ENCODE measurements around the gene CAB39L. TPM values are rescaled to one million over a fixed set of nuclear protein-coding genes. Genes with fewer than 3 reads are reported as not detected.

Gene CAB39L
- polyA plus RNA-seq, 1 donor (not counting 4 experiments of a cell fraction or from before 2014, with no cell fraction given), result 10.1 TPM

DNA sequence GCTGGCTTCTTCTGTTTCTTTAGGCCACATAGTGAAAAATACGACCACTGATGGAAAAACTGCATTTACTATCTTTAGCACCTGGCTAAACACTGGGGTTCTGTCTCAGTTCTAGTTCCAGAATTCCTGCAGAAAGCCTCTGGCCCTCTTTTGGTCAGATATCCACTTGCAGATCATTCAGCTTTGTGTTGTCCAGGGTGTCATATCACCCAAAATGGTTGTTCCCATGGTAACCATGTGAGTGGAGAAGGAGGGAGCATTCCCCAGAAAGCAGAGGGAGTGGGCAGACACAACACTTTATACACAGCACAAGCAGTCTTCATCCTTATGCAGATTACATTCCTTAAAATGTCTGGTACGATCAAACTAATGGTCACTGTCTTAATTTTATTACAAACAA, 73.5 kb downstream of the CAB39L start:
- FAIRE-seq, result no peak
- Histone ChIP-seq H3K4me3 (ENCODE audit: control insufficient read depth in 2 of 3, extremely low read depth in 1 of 3, insufficient read depth in 2 of 3, low read depth in 1 of 3, low read length in 3 of 3) (no peak overlapping the region), H3K9me3 (ENCODE audit: control insufficient read depth, low read depth, low read length) (no peaks in the 10 kb centered on the region), H3K36me3 (ENCODE audit: control insufficient read depth in 2 of 2, extremely low read depth in 1 of 2, insufficient read depth in 2 of 2, low read length in 2 of 2) (no peaks in the 10 kb centered on the region), H4K20me1 (ENCODE audit: control insufficient read depth, extremely low read depth, insufficient read depth, low read length) (no peaks in the 10 kb centered on the region), H3K4me2 (ENCODE audit: control insufficient read depth, extremely low read depth, insufficient read depth, low read depth, low read length) (no peak overlapping the region), H3K4me1 (ENCODE audit: control insufficient read depth, extremely low read depth, insufficient read depth, low read length) (no peaks in the 10 kb centered on the region), H2AFZ (ENCODE audit: control insufficient read depth, low read length) (no peak overlapping the region), H3K27me3 (ENCODE audit: control insufficient read depth, extremely low read depth, insufficient read depth, low read length) (no peaks in the 10 kb centered on the region), H3K27ac (ENCODE audit: control insufficient read depth, insufficient read depth, low read length) (no peak overlapping the region), H3K9me1 (ENCODE audit: control insufficient read depth, extremely low read depth, insufficient read depth, low read length) (no peaks in the 10 kb centered on the region), H3K9ac (ENCODE audit: control insufficient read depth, extremely low read depth, insufficient read depth, low read length) (no peak overlapping the region), H3K79me2 (ENCODE audit: control insufficient read depth, insufficient read depth, low read length) (no peaks in the 10 kb centered on the region)
- dilution Hi-C loops (cut with MboI; ENCODE audit: extremely low pct_ligation_motif_present, low sequenced_read_pairs), result no loop called here
- TF ChIP-seq EZH2 (IDR thresholded peaks at IDR 0.05; ENCODE audit: low read length), result no peak
- TF ChIP-seq, protein P1, sequence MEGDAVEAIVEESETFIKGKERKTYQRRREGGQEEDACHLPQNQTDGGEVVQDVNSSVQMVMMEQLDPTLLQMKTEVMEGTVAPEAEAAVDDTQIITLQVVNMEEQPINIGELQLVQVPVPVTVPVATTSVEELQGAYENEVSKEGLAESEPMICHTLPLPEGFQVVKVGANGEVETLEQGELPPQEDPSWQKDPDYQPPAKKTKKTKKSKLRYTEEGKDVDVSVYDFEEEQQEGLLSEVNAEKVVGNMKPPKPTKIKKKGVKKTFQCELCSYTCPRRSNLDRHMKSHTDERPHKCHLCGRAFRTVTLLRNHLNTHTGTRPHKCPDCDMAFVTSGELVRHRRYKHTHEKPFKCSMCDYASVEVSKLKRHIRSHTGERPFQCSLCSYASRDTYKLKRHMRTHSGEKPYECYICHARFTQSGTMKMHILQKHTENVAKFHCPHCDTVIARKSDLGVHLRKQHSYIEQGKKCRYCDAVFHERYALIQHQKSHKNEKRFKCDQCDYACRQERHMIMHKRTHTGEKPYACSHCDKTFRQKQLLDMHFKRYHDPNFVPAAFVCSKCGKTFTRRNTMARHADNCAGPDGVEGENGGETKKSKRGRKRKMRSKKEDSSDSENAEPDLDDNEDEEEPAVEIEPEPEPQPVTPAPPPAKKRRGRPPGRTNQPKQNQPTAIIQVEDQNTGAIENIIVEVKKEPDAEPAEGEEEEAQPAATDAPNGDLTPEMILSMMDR (optimal IDR thresholded peaks at IDR 0.05 in 1 of 3, IDR thresholded peaks at IDR 0.05 in 1 of 3, conservative IDR thresholded peaks at IDR 0.05 in 1 of 3; ENCODE audit: extremely low read depth in 1 of 3, insufficient read depth in 2 of 3, low read length in 3 of 3), result no peak
- no peak for DNase-seq (ENCODE audit: low read depth, low spot score)

- dilution Hi-C loops (cut with MboI; ENCODE audit: extremely low pct_ligation_motif_present, low sequenced_read_pairs), result no loop called here
- Histone ChIP-seq H3K36me3 (ENCODE audit: control insufficient read depth in 2 of 2, extremely low read depth in 1 of 2, insufficient read depth in 2 of 2, low read length in 2 of 2) (no peaks in the 10 kb centered on the region), H4K20me1 (ENCODE audit: control insufficient read depth, extremely low read depth, insufficient read depth, low read length) (no peaks in the 10 kb centered on the region), H2AFZ (ENCODE audit: control insufficient read depth, low read length) (no peak overlapping the region), H3K27me3 (ENCODE audit: control insufficient read depth, extremely low read depth, insufficient read depth, low read length) (no peaks in the 10 kb centered on the region), H3K27ac (ENCODE audit: control insufficient read depth, insufficient read depth, low read length) (no peak overlapping the region), H3K4me1 (ENCODE audit: control insufficient read depth, extremely low read depth, insufficient read depth, low read length) (no peaks in the 10 kb centered on the region), H3K4me2 (ENCODE audit: control insufficient read depth, extremely low read depth, insufficient read depth, low read depth, low read length) (no peak overlapping the region), H3K9me1 (ENCODE audit: control insufficient read depth, extremely low read depth, insufficient read depth, low read length) (no peaks in the 10 kb centered on the region), H3K9me3 (ENCODE audit: control insufficient read depth, low read depth, low read length) (no peaks in the 10 kb centered on the region), H3K79me2 (ENCODE audit: control insufficient read depth, insufficient read depth, low read length) (no peaks in the 10 kb centered on the region), H3K4me3 (ENCODE audit: control insufficient read depth in 2 of 3, extremely low read depth in 1 of 3, insufficient read depth in 2 of 3, low read depth in 1 of 3, low read length in 3 of 3) (no peak overlapping the region), H3K9ac (ENCODE audit: control insufficient read depth, extremely low read depth, insufficient read depth, low read length) (no peak overlapping the region)
- FAIRE-seq (no peak), DNase-seq (ENCODE audit: low read depth, low spot score) (no peak)
- TF ChIP-seq, protein P1 (optimal IDR thresholded peaks at IDR 0.05 in 1 of 3, IDR thresholded peaks at IDR 0.05 in 1 of 3, conservative IDR thresholded peaks at IDR 0.05 in 1 of 3; ENCODE audit: extremely low read depth in 1 of 3, insufficient read depth in 2 of 3, low read length in 3 of 3), result no peak
- no peak for TF ChIP-seq EZH2 (IDR thresholded peaks at IDR 0.05; ENCODE audit: low read length)
Measured at GRCh38 chr13:49369866-49370265, 74.0 kb downstream of the CAB39L start.

Data from keratinocyte (primary cell).